OCI-LY1 (cell line): ENCODE measurements around the gene PNMA1.

Experiments used
- CTCF ChIP-seq: fragments of 200-600 bp; sonication (generic), shearing (Covaris generic); IDR thresholded peaks from 2 replicates; pipeline ENCODE4 v1.5.1; 2017; ENCODE audit warnings: mild to moderate bottlenecking, antibody characterized with exemption, low read length, moderate library complexity, mixed read lengths
- EZH2 ChIP-seq: fragments of 200-600 bp; sonication (generic), shearing (Covaris generic); IDR thresholded peaks from 2 replicates; pipeline ENCODE4 v1.8.0; 2017; ENCODE audit warnings: borderline replicate concordance, mixed run types, mild to moderate bottlenecking, antibody characterized with exemption, low read length, moderate library complexity, mixed read lengths

GRCh38 chr14:73694083-73694482, 20.1 kb downstream of the PNMA1 start:
- TF ChIP-seq CTCF (no peak), EZH2 (no peak)
